ENCODE results near the gene FAM200C.

FAM200C gene

GRCh38 chr5:160419458-160420330 lies 19.8 kb upstream of the FAM200C start:
- DNase-seq, result no peak

- peak; percentile 85 for DNase-seq
Observed at GRCh38 chr5:160418561-160419457, 19.0 kb upstream of the FAM200C start, which contains the start of gene SLU7. Gene SLU7, minus strand, starts transcription at chr5:160419081. Its CDS starts 3,787 bp downstream, at chr5:160415294.

GRCh38 chr5:160398806-160399205 lies 1.0 kb downstream of the FAM200C start:
- no peak for DNase-seq

- no peak for DNase-seq
Observed at GRCh38 chr5:160397492-160397891, 2.4 kb downstream of the FAM200C start.

GRCh38 chr5:160395111-160395510 lies 4.7 kb downstream of the FAM200C start:
- DNase-seq, result no peak

GRCh38 chr5:160390787-160391696 lies 8.8 kb downstream of the FAM200C start:
- DNase-seq, result peak; percentile 2

GRCh38 chr5:160387445-160387844 lies 12.4 kb downstream of the FAM200C start:
- no peak for DNase-seq

GRCh38 chr5:160385496-160385895 lies 14.4 kb downstream of the FAM200C start:
- no peak for DNase-seq

- no peak for DNase-seq
Observed at GRCh38 chr5:160384681-160385080, 15.2 kb downstream of the FAM200C start.

GRCh38 chr5:160382346-160382745 lies 17.5 kb downstream of the FAM200C start:
- peak; percentile 78 for DNase-seq

- no peak for DNase-seq
Observed at GRCh38 chr5:160380041-160380440, 19.8 kb downstream of the FAM200C start.

GRCh38 chr5:160379511-160379910 lies 20.3 kb downstream of the FAM200C start:
- peak; percentile 44 for DNase-seq

- DNase-seq, result no peak
Observed at GRCh38 chr5:160378330-160378729, 21.5 kb downstream of the FAM200C start.

GRCh38 chr5:160377651-160378050 lies 22.2 kb downstream of the FAM200C start:
- no peak for DNase-seq

GRCh38 chr5:160376416-160376815 lies 23.4 kb downstream of the FAM200C start:
- DNase-seq, result no peak

GRCh38 chr5:160375701-160376100 lies 24.2 kb downstream of the FAM200C start:
- no peak for DNase-seq

- DNase-seq, result no peak
Observed at GRCh38 chr5:160375166-160375565, 24.7 kb downstream of the FAM200C start.

GRCh38 chr5:160371294-160371693 lies 28.6 kb downstream of the FAM200C start:
- DNase-seq, result no peak

GRCh38 chr5:160370713-160371034 lies 29.2 kb downstream of the FAM200C start:
- no peak for DNase-seq

- peak; percentile 35 for DNase-seq
Observed at GRCh38 chr5:160369990-160370712, 29.7 kb downstream of the FAM200C start, which contains the start of gene C1QTNF2. Gene C1QTNF2, minus strand, starts transcription at chr5:160370626. Its CDS starts 15,615 bp downstream, at chr5:160355011.

GRCh38 chr5:160367885-160368284 lies 32.0 kb downstream of the FAM200C start:
- no peak for DNase-seq

- DNase-seq, result no peak
Observed at GRCh38 chr5:160367261-160367660, 32.6 kb downstream of the FAM200C start.

All from NCI-H2171 treated with DMSO at 0.1 percent for 48 hours (cell line).